Measurements from ENCODE around the gene TGM1. TPM values are rescaled to one million over a fixed set of nuclear protein-coding genes. Genes with fewer than 3 reads are reported as not detected.
A peak's percentile ranks its signal among the peaks of the same experiment; 100 is the strongest.

TGM1 gene
- polyA plus RNA-seq, 2 of the 4 experiments (the other 2 are of a cell fraction): 0.61 to 1.3 TPM

DNA sequence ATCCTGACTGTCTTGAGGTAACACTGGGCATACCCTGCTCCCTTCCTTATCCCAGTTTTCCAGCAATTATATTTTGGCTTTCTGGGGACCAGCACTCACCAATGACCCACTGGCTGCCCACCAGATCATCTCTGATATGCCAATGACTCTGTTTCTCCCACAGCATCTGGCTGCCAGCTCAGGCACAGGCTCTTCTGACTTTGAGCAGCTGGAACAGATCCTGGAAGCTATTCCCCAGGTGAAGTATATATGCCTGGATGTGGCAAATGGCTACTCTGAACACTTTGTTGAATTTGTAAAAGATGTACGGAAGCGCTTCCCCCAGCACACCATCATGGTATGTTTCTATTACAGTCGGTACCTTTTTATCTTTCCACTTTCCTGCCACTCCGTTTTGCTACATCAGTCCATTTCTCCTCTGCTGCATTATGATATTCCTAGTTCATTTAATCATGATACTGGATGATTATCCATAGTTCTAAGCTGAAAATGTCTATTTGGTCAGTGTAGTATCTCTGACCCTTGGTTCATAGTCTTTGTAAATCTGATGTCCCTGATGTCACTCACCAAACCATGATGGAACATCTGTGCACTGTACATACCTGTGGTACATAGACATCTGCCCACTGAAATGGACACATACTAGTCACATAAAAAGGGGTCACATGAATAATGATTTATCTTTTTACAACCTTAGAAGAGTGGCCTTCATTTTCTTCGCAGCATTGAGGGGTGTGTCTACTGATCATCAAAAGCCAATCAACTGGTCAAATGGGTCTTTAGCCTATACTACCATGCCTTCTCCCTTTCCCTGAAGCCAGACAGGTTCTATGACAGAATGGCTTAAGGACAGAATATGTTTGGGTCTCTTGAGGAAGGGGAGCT, 26.9 kb downstream of the TGM1 start:
- ChIA-PET CTCF (interaction anchor here (1.2 to 21.7 kb wide), 3 partner anchors 20 to 66 kb away, joined by 6 to 601 read pairs (median 11); partner anchors contain the start of genes CIDEB, DHRS1, LTB4R and LTB4R2), POLR2A (interaction anchor here (0.6 to 1.1 kb wide), 2 partner anchors 12 to 35 kb away, joined by 3 to 5 read pairs; partner anchors contain the start of gene RABGGTA)
- ATAC-seq: no peak
- H3K4me3 ChIP-seq: no peak overlapping the region
- no peak for FAIRE-seq
- no peak overlapping the region for H3K4me2 ChIP-seq
- no peak overlapping the region for H3K27ac ChIP-seq
- no peak for DNase-seq (ENCODE audit: low read depth in 1 of 2, low spot score in 1 of 2)
- no peaks in the 10 kb centered on the region for H3K9me3 ChIP-seq
- TF ChIP-seq JUN (IDR thresholded peaks at IDR 0.05): peak in 1 of 2 experiments; percentile 30; a peak in 1 of 5 replicates
- TF ChIP-seq, protein P1, sequence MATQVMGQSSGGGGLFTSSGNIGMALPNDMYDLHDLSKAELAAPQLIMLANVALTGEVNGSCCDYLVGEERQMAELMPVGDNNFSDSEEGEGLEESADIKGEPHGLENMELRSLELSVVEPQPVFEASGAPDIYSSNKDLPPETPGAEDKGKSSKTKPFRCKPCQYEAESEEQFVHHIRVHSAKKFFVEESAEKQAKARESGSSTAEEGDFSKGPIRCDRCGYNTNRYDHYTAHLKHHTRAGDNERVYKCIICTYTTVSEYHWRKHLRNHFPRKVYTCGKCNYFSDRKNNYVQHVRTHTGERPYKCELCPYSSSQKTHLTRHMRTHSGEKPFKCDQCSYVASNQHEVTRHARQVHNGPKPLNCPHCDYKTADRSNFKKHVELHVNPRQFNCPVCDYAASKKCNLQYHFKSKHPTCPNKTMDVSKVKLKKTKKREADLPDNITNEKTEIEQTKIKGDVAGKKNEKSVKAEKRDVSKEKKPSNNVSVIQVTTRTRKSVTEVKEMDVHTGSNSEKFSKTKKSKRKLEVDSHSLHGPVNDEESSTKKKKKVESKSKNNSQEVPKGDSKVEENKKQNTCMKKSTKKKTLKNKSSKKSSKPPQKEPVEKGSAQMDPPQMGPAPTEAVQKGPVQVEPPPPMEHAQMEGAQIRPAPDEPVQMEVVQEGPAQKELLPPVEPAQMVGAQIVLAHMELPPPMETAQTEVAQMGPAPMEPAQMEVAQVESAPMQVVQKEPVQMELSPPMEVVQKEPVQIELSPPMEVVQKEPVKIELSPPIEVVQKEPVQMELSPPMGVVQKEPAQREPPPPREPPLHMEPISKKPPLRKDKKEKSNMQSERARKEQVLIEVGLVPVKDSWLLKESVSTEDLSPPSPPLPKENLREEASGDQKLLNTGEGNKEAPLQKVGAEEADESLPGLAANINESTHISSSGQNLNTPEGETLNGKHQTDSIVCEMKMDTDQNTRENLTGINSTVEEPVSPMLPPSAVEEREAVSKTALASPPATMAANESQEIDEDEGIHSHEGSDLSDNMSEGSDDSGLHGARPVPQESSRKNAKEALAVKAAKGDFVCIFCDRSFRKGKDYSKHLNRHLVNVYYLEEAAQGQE (IDR thresholded peaks at IDR 0.05): no peak
- H3K4me1 ChIP-seq: peaks cover 12% of the 10 kb centered on the region
- 96% methylated on average over 5 of the region's 5 CpGs for WGBS (ENCODE audit: missing lambda C conversion rate)

DNA sequence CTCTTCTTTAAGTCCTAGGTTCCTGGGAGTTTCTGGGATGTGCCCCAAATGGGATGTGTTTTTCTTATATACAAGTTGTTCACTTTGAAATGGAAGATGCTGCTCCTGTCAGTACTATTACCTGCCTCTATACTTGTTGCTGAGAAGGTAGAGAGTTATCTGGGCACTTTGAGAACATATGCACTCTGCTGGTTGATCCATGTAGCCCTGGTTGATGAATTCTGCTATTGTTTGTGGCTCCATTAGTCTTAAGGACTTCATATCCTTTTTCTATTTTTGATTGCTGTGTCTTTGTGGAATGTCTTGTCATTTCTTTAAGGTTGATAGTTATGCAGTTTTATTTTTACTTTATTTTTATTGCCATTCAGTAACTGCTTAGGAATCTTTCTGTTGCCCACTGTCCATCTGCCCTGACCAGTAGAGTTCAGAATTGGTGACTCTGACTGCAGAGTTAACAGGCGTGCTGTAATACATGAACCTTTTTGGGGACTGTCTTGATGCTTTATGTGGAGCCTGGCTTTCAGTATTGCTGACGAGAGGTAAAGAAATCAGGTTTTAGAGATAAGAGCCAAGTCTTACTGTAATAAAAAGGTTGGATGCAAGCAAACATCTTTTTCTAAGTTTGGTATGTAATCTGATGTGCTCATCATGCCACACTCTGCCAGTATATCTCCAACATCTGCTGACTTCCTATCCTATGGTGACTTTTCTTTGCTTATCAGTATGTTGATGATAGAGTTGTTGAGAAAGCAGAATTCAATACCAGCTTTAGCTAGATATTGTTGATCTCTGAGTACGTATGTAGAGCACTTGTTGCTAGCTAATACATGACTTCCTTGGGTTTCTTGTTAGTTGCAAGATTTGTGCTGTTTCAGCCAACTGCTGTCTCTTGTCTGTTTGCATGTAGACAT, 28.6 kb downstream of the TGM1 start:
- H3K4me3 ChIP-seq: no peak overlapping the region
- ChIA-PET POLR2A (interaction anchor here (1.1 to 1.3 kb wide), 2 partner anchors 8 to 37 kb away, joined by 5 to 7 read pairs; partner anchors contain the start of genes RABGGTA and TINF2), CTCF (interaction anchor here (0.6 to 21.7 kb wide), 7 partner anchors 8 to 67 kb away, joined by 3 to 601 read pairs (median 6); partner anchors contain the start of genes CIDEB, DHRS1, LTB4R and LTB4R2)
- peaks cover 18% of the 10 kb centered on the region for H3K4me1 ChIP-seq
- TF ChIP-seq HOXA7 (CRISPR knock-in tag; IDR thresholded peaks at IDR 0.05) (no peak), MYC (IDR thresholded peaks at IDR 0.05; ENCODE audit: borderline replicate concordance, low read length) (no peak), FOSB (CRISPR knock-in tag; IDR thresholded peaks at IDR 0.05) (no peak), NPAS2 (CRISPR knock-in tag; IDR thresholded peaks at IDR 0.05; ENCODE audit: borderline replicate concordance) (no peak)
- TF ChIP-seq, protein P2, sequence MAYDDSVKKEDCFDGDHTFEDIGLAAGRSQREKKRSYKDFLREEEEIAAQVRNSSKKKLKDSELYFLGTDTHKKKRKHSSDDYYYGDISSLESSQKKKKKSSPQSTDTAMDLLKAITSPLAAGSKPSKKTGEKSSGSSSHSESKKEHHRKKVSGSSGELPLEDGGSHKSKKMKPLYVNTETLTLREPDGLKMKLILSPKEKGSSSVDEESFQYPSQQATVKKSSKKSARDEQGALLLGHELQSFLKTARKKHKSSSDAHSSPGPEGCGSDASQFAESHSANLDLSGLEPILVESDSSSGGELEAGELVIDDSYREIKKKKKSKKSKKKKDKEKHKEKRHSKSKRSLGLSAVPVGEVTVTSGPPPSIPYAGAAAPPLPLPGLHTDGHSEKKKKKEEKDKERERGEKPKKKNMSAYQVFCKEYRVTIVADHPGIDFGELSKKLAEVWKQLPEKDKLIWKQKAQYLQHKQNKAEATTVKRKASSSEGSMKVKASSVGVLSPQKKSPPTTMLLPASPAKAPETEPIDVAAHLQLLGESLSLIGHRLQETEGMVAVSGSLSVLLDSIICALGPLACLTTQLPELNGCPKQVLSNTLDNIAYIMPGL (CRISPR knock-in tag; IDR thresholded peaks at IDR 0.05; ENCODE audit: borderline replicate concordance): no peak
- TF ChIP-seq, protein P3, sequence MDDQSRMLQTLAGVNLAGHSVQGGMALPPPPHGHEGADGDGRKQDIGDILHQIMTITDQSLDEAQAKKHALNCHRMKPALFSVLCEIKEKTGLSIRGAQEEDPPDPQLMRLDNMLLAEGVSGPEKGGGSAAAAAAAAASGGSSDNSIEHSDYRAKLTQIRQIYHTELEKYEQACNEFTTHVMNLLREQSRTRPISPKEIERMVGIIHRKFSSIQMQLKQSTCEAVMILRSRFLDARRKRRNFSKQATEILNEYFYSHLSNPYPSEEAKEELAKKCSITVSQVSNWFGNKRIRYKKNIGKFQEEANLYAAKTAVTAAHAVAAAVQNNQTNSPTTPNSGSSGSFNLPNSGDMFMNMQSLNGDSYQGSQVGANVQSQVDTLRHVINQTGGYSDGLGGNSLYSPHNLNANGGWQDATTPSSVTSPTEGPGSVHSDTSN (IDR thresholded peaks at IDR 0.05): no peak
- TF ChIP-seq, protein P4, sequence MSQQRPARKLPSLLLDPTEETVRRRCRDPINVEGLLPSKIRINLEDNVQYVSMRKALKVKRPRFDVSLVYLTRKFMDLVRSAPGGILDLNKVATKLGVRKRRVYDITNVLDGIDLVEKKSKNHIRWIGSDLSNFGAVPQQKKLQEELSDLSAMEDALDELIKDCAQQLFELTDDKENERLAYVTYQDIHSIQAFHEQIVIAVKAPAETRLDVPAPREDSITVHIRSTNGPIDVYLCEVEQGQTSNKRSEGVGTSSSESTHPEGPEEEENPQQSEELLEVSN (IDR thresholded peaks at IDR 0.05; ENCODE audit: borderline replicate concordance, low read depth): no peak
- 78% methylated on average over 3 of the region's 3 CpGs for WGBS (ENCODE audit: missing lambda C conversion rate)
- peak overlapping the region; percentile 82 for H3K4me2 ChIP-seq
- no peak overlapping the region for H3K27ac ChIP-seq
- H3K9me3 ChIP-seq: no peaks in the 10 kb centered on the region
- no peak for ATAC-seq
- no peak for DNase-seq (ENCODE audit: low read depth in 1 of 2, low spot score in 1 of 2)
- FAIRE-seq: no peak
